ENCODE data around the gene HCN1.

The HCN1 gene

GRCh38 chr5:45288746-45289145 is 407.4 kb downstream of the HCN1 start:
- no peak for DNase-seq (ENCODE audit: low read depth)

DNA sequence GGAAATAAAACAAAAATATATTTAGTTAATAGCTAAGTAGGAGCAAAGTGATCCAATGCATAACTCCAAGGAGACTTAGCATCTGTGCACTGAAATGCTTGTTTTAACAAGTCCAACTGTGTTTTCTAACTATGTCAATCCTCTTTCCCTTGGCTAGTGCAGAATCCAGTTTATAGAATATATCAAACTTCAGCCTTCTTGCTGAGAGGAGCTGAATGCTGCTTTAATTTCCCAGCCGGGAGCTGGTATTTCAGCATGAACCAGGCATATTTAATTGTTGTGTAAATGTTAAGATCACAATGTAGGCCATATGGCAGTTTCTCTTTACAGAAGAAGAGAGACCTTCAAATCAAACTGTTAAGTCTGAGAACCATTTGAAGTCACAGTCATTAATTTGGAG is 411.7 kb downstream of the HCN1 start:
- DNase-seq (ENCODE audit: low read depth) = no peak

GRCh38 chr5:45281081-45281480 is 415.1 kb downstream of the HCN1 start:
- no peak for DNase-seq (ENCODE audit: low read depth)

DNA sequence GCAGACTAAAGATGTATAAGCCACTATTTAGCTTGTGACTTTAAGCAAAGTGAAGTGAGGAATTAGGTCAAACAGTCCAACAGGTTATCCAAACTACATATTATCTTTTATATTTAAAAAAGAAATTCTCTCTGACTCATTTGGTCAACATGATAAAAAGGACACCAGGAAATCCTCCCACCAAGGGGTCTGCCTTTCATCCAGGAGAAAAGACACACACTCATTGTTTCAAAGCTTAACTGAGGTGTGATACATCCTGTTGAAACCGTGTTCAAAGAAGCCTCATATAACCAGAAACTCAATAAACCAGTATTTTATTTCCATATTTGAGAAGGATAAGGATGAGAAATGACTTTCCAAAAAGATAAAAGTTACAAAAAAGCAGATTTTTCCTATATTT is 417.1 kb downstream of the HCN1 start:
- DNase-seq (ENCODE audit: low read depth) = no peak

- no peak for DNase-seq (ENCODE audit: low read depth)
Observed at GRCh38 chr5:45277860-45278259, 418.3 kb downstream of the HCN1 start.

DNA sequence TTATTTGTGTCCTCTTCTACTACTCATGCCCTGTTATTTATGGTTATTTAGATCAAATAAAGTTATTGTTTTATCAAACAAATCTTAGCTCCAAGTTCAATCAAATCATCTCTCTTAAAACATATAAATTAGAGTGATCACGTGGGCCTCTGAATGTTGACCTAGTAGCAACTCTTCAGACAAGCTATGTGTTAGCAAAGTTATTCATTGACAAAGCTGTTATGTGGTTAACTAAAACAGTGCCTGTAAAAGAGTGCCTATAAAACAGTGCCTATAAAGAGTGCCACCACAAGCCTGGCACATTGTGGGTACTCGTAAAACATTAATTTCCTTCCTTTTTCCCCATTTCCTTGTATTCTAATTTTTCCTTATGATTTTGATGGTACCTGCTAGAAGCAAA is 421.9 kb downstream of the HCN1 start:
- no peak for DNase-seq (ENCODE audit: low read depth)

DNA sequence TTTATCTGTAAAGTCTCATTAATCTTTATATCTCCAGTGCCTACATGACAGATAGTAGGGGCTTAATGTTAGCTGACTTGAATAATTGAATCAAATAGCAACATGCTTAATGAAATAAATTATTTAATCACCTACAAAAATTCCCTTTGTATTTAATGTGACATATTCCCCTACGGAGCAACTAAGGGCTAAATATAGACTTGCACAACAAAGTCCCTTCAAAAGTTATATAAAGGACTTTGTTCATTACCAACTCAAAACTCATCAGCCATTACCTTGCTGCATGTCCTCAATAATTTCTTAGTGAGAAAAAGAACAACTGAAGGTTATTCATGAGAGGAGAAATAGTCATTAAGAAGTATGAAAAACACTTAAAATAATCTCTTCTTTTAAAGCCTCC is 424.6 kb downstream of the HCN1 start:
- no peak for DNase-seq (ENCODE audit: low read depth)

DNA sequence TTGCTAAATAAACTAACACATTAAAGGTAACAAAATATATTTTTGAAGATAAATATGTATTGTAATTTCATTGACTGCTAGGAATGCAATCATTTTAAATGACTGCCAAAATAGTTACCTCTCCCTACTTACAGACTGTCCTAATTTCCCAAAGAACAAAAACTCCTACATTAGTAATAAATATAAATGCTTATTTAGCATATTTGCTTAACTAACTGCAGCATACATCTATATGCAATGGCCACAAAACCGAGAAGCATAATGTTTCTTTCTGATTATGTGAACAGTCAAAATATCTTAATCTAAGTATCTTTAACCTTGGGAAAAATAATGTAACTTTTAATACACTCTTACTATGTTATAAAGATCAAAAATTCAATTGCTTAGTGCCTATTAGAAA is 431.7 kb downstream of the HCN1 start:
- no peak for DNase-seq (ENCODE audit: low read depth)

- no peak for DNase-seq (ENCODE audit: low read depth)
Observed at GRCh38 chr5:45262061-45262590, 434.1 kb downstream of the HCN1 start.

DNA sequence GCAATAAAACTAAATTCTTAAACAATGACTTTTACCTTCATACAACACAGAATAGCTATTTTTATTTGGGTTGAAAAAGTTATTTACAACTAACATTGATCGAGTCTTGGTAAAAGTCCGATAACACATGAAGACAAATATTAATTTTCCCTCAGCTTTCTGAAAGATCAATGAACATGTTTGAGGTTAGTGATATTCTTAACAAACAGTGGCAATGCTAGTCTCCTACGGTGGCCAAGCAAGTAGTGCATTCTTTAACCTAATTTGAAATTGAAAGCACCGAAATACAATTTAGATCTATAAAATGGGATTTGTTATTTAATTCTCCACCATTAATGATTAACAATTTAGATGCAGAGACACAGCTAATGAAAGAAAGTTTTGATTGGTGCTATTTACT is 435.1 kb downstream of the HCN1 start:
- DNase-seq (ENCODE audit: low read depth) = no peak

GRCh38 chr5:45260292-45260691 is 435.9 kb downstream of the HCN1 start:
- no peak for DNase-seq (ENCODE audit: low read depth)

DNA sequence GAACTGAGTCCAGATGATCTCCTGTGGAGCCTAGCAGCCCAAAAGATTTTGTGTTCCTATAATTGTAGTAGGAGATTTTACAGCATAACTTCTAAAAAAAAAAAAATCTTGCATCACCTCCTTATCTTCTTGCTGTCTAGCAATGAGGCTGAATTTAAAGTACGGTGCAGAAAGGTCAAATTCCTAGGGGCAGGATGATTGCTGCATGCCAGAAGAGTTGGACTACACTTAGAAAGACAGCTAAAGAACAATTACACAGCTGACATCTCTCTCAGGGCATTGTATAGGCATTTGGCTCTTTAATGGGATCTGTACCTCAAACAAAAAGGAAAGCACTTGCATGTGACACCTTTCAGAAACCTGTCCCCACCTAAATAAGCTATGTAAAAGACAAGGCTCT is 443.2 kb downstream of the HCN1 start:
- DNase-seq (ENCODE audit: low read depth) = no peak

DNA sequence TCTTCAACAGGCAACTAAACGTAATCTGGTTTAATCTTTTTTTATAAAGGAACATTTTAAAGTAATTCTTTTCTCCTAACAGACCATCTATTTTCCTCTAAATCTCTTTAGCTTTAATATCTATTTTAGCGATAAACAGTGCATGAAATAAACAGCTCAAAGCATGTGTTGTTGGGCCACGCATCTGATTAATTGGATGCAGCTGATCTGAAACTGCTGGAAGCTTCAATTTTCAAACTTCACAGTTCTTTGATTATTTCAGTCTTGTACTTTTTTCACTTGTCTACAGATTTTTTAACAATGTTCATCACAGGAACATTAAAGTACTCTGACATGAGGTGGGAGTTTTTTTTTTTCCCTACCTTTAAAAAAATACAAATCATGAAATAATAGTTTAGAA is 443.6 kb downstream of the HCN1 start:
- DNase-seq (ENCODE audit: low read depth) = no peak

DNA sequence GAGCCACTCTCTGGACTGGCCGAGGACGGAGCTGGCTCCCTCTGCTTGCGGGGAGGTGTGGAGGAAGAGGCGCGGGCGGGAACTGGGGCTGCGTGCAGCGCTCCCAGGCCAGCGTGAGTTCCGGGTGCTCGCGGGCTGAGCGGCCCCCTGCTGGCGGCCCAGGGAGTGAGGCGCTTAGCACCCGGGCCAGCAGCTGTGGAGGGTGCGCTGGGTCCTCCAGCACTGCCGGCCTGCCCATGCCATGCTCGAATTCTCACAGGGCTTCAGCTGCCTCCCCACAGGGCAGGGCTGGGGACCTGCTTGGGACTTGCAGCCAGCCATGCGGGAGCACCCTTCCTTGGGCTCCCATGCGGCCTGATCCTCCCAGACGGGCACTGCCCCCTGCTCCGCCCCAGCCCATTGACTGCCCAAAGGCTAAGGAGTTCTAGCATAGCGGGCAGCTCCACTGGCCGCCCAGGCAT is 470.6 kb downstream of the HCN1 start:
- DNase-seq (ENCODE audit: low read depth) = no peak

DNA sequence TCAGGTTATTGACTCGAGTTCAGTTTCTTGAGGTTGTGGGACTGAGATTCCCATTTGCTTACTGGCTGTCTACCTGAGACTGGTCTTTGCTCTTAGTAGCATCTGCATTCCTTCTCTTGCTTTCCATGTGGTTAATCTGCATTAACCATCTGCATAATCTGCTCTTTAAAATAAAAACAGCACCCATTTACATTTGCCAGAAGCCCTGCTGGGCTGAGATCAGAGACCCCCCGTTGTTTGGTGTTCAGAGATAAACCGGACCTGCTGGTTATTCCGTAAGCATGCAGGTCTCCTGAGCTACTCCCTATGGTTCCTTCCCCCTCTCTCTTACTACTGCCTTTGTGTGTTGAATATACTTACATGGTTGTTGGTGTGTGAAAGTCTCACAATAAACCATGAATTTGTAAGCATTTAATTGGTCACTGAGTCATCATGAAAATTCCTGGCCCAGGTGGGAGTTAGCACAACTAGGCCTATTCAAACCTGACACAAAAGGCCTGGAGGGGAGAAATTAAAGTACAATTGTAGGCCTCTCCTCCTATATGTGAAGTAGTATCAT is 490.7 kb downstream of the HCN1 start:
- no peak for DNase-seq (ENCODE audit: low read depth)

Data from activated T-cell treated with anti-CD3 and anti-CD28 coated beads for 48 hours (primary cell).